OCI-LY3 (cell line): ENCODE results near the gene LAMC1.

Source experiments
- H2AFZ ChIP-seq: fragments of 200-600, 300-600 bp; shearing (Covaris generic); 2 replicates; pipeline ENCODE4 v1.6.0; 2014; ENCODE audit warnings: antibody characterized with exemption, low read depth, low read length
- H3K27ac ChIP-seq: fragments of 200-600, 300-600 bp; sonication (generic); 2 replicates; pipeline ENCODE4 v1.5.1; 2014; ENCODE audit warnings: mild to moderate bottlenecking, low read length, moderate library complexity, mixed read lengths
- H3K27me3 ChIP-seq: fragments of 200-600, 300-600 bp; sonication (generic); 2 replicates; pipeline ENCODE4 v1.6.1; 2014; ENCODE audit warnings: low read depth, low read length, mixed read lengths
- H3K36me3 ChIP-seq: fragments of 200-600, 300-600 bp; sonication (generic); replicated peaks from 2 replicates; pipeline ENCODE3; 2014; ENCODE audit warnings: low read depth, low read length, mixed read lengths
- H3K4me1 ChIP-seq: fragments of 300-600, 200-600 bp; sonication (generic); 2 replicates; pipeline ENCODE4 v1.6.1; 2014; ENCODE audit warnings: low read length, mixed read lengths
- H3K4me2 ChIP-seq: fragments of 200-600, 300-600 bp; sonication (generic); 2 replicates; pipeline ENCODE4 v1.6.1; 2014; ENCODE audit warnings: low read length, mixed read lengths
- H3K4me3 ChIP-seq: fragments of 300-600, 200-600 bp; sonication (generic); 2 replicates; pipeline ENCODE4 v1.5.1; 2014; ENCODE audit warnings: antibody characterized with exemption, mild to moderate bottlenecking, low read length, moderate library complexity
- H3K79me2 ChIP-seq: fragments of 300-600, 200-600 bp; shearing (Covaris generic); 2 replicates; pipeline ENCODE4 v1.6.1; 2014; ENCODE audit warnings: mild to moderate bottlenecking, low read length, mixed read lengths
- H3K9ac ChIP-seq: fragments of 300-600, 200-600 bp; shearing (Covaris generic); 2 replicates; pipeline ENCODE4 v1.6.0; 2014; ENCODE audit warnings: mild to moderate bottlenecking, low read length, moderate library complexity
- H3K9me3 ChIP-seq: fragments of 200-600, 300-600 bp; shearing (Covaris generic); 2 replicates; pipeline ENCODE4 v1.6.1; 2014; ENCODE audit warnings: low read length, mixed read lengths; ENCODE audit not compliant: insufficient read depth
- H4K20me1 ChIP-seq: fragments of 200-600, 300-600 bp; sonication (generic); 2 replicates; pipeline ENCODE4 v1.6.1; 2016; ENCODE audit warnings: low read length, mixed read lengths; ENCODE audit not compliant: insufficient read depth
- EZH2phosphoT487 ChIP-seq: fragments of 200-600 bp; shearing (Covaris generic); IDR thresholded peaks from 2 replicates; pipeline ENCODE4 v1.6.1; 2018; ENCODE audit warnings: antibody characterized with exemption, mixed run types, low read depth
- TF ChIP-seq, protein P1 (sequence below): fragments of 200-600, 300-600 bp; sonication (generic); IDR thresholded peaks from 2 replicates; pipeline ENCODE4 v1.5.1; 2014; ENCODE audit warnings: antibody characterized with exemption, low read length, low read depth

Gene LAMC1

DNA sequence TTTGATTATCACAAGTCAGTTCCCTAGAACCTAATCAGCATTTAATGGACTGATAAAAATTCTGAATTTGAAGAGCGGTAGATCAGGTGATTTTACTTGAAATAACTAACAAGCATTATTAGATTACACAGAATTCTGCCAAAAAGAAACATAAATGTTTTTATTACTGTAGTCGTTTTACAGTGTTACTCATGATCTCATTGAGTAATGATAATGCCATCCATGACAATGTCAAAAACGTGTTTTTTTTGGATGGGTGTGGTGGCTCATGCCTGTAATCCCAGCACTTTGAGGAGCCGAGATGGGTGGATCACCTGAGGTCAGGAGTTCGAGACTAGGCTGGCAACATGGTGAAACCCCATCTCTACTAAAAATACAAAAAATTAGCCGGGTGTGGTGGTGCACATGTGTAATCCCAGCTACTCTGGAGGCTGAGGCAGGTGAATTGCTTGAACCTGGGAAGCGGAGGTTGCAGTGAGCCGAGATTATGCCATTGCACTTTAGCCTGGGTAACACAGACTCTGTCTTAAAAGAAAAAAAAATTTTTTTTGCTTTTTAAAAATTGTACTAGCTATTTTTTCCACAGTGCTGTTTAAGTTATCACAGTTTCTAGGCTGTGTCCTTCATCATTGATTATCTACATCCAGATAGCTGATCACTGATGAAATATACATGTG, 56.6 kb downstream of the LAMC1 start:
- no peak overlapping the region for H2AFZ ChIP-seq
- no peak overlapping the region for H3K9ac ChIP-seq
- H3K79me2 ChIP-seq = peaks cover 20% of the 10 kb centered on the region
- peaks cover 7% of the 10 kb centered on the region; the same call in 1 of the 2 replicates for H4K20me1 ChIP-seq
- H3K27me3 ChIP-seq = no peaks in the 10 kb centered on the region
- H3K36me3 ChIP-seq = no peaks in the 10 kb centered on the region
- peaks cover 6% of the 10 kb centered on the region for H3K4me1 ChIP-seq
- no peak overlapping the region for H3K27ac ChIP-seq
- no peak for TF ChIP-seq EZH2phosphoT487
- TF ChIP-seq, protein P1, sequence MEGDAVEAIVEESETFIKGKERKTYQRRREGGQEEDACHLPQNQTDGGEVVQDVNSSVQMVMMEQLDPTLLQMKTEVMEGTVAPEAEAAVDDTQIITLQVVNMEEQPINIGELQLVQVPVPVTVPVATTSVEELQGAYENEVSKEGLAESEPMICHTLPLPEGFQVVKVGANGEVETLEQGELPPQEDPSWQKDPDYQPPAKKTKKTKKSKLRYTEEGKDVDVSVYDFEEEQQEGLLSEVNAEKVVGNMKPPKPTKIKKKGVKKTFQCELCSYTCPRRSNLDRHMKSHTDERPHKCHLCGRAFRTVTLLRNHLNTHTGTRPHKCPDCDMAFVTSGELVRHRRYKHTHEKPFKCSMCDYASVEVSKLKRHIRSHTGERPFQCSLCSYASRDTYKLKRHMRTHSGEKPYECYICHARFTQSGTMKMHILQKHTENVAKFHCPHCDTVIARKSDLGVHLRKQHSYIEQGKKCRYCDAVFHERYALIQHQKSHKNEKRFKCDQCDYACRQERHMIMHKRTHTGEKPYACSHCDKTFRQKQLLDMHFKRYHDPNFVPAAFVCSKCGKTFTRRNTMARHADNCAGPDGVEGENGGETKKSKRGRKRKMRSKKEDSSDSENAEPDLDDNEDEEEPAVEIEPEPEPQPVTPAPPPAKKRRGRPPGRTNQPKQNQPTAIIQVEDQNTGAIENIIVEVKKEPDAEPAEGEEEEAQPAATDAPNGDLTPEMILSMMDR = no peak
- no peak overlapping the region for H3K4me3 ChIP-seq
- peak overlapping the region; percentile 12 for H3K4me2 ChIP-seq
- no peaks in the 10 kb centered on the region for H3K9me3 ChIP-seq

DNA sequence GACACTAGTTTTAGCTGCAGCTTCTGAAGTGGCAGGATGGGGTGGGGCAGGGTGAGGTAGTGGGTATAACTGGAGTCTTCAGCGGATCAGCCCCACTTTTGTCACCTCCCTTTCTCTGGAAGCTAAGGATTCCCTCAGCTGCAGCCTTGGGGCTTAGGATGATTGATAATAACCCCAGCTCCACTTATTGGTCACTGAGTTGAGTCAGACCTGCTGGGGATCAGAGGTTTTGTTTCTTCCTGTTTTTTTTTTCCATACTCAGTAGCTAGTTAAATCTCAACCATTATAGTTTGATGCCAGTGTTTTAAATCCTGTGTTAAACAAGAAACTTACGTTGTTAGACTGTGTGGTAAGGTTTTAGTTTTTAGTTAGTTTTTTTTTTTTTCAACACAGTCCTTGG, 57.2 kb downstream of the LAMC1 start:
- no peak overlapping the region for H2AFZ ChIP-seq
- H3K79me2 ChIP-seq = peaks cover 20% of the 10 kb centered on the region; the same call in 1 of the 2 replicates
- peak overlapping the region; percentile 12 for H3K4me2 ChIP-seq
- TF ChIP-seq EZH2phosphoT487 = no peak
- TF ChIP-seq, protein P1 = no peak
- no peak overlapping the region for H3K9ac ChIP-seq
- H4K20me1 ChIP-seq = peaks cover 7% of the 10 kb centered on the region; the same call in 1 of the 2 replicates
- no peaks in the 10 kb centered on the region for H3K27me3 ChIP-seq
- no peak overlapping the region for H3K27ac ChIP-seq
- H3K9me3 ChIP-seq = no peaks in the 10 kb centered on the region
- H3K4me1 ChIP-seq = peaks cover 6% of the 10 kb centered on the region
- no peaks in the 10 kb centered on the region for H3K36me3 ChIP-seq
- H3K4me3 ChIP-seq = no peak overlapping the region

DNA sequence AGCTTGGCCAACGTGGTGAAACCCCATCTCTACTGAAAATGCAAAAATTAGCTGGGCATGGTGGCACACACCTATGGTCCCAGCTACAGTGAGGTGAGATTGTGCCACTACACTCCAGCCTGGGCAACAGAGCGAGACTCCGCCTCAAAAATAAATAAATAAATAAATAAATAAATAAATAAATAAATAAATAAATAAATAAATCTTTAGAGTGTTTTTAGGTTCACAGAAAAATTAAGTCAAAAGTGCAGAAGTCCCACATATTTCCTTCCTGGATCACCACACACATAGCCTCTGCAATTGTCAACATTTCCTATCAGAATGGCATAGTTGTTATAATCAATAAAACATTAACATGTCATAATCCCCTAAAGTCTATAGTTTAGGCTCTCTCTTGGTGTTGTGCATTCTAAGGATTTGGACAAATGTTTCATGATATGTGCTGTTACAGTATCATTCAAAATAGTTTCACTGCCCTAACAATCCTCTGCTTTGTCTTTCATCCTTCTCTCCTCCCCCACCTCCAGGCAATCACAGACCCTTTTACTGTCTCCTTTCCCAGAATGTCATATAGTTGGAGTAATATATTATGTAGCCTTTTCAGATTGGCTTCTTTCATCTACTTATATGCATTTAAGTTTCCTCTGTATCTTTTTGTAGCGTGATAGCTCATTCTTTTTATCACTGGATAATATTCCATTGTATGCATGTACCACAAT, 58.3 kb downstream of the LAMC1 start:
- no peaks in the 10 kb centered on the region for H3K27me3 ChIP-seq
- H3K9ac ChIP-seq = no peak overlapping the region
- H3K4me3 ChIP-seq = no peak overlapping the region
- H3K79me2 ChIP-seq = peaks cover 17% of the 10 kb centered on the region; the same call in 1 of the 2 replicates
- H3K4me2 ChIP-seq = no peak overlapping the region
- no peaks in the 10 kb centered on the region for H3K36me3 ChIP-seq
- no peak overlapping the region for H2AFZ ChIP-seq
- H3K27ac ChIP-seq = no peak overlapping the region
- peaks cover 5% of the 10 kb centered on the region; the same call in 1 of the 2 replicates for H4K20me1 ChIP-seq
- H3K9me3 ChIP-seq = no peaks in the 10 kb centered on the region
- TF ChIP-seq, protein P1 = no peak
- no peak for TF ChIP-seq EZH2phosphoT487
- peaks cover 6% of the 10 kb centered on the region for H3K4me1 ChIP-seq

DNA sequence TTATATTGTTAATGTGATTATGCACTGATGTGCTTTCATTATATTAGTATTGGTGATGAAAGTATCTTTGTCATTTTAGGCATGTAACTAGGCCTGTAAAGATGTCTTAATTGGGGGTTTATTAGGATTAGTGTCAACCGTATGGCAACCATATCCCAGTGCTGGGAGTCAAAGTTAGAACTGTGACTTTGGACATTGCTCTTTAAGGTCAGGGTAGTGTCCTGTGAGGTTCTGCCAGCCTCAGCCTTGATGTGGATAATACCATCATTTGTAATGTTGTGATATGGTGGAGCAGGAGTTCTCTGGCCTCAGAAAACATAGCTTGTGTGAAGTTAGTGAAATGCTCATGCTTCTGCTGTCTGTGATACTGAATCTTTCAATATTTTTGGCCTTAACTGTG, 59.4 kb downstream of the LAMC1 start:
- H3K27ac ChIP-seq = no peak overlapping the region
- no peaks in the 10 kb centered on the region for H3K36me3 ChIP-seq
- TF ChIP-seq EZH2phosphoT487 = no peak
- TF ChIP-seq, protein P1 = no peak
- no peaks in the 10 kb centered on the region for H3K9me3 ChIP-seq
- H3K79me2 ChIP-seq = peaks cover 13% of the 10 kb centered on the region; the same call in 1 of the 2 replicates
- H4K20me1 ChIP-seq = peaks cover 6% of the 10 kb centered on the region; the same call in 1 of the 2 replicates
- H3K4me3 ChIP-seq = no peak overlapping the region
- no peak overlapping the region for H3K4me2 ChIP-seq
- no peak overlapping the region for H2AFZ ChIP-seq
- no peak overlapping the region for H3K9ac ChIP-seq
- no peaks in the 10 kb centered on the region for H3K27me3 ChIP-seq
- H3K4me1 ChIP-seq = peaks cover 6% of the 10 kb centered on the region
